DMS53 treated with DMSO at 0.1 percent for 48 hours (cell line): ENCODE results near the gene TLCD3B.
A peak's percentile ranks its signal among the peaks of the same experiment; 100 is the strongest.
"Not testable (repeated sequence)": the region's sequence is repeated elsewhere in the genome, so short reads cannot be mapped to it uniquely, and the experiment has no call there.

Experiments used
- DNase-seq: peaks from one replicate; lab custom pipeline; 2025; ENCODE audit not compliant: unreplicated experiment; lab: John Stamatoyannopoulos, UW

Gene TLCD3B

DNA sequence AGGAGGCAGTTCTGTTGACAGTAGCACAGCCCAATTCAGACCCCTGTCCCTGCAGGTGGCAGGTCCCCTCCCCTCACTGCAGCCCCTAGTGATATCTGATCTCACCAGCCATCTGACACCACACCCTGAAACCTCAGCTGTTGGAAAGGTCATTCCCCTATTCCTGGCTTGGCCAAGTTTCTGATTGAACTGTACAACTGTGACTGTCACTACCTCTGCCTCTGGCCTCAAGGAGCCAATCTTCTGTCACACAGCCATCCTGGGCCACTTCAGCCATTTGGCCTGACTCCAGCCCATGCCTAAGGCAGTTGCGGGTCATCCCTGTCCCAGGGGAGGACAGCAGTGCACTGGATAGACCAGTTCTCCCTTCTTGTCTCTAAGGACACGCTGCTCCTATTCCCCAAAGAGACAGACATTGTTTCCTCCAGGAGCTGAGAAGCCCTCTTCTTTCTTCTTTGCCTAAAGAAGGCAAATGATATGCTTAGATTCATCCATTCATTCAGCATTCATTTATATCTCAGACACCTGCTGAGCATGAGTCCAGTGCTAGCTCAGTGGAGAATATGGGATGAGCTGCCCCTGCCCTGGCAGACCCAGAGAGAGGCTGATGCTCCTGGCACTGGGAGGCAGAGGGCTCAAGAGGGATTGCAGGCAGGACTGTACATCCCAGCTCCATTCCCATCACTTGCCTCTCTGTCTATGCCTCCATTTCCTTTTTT lies 29.9 kb upstream of the TLCD3B start:
- no peak for DNase-seq

GRCh38 chr16:30060346-30060745 lies 29.3 kb upstream of the TLCD3B start:
- DNase-seq, result no peak

- DNase-seq, result no peak
Observed at GRCh38 chr16:30054959-30055553, 24.0 kb upstream of the TLCD3B start.

DNA sequence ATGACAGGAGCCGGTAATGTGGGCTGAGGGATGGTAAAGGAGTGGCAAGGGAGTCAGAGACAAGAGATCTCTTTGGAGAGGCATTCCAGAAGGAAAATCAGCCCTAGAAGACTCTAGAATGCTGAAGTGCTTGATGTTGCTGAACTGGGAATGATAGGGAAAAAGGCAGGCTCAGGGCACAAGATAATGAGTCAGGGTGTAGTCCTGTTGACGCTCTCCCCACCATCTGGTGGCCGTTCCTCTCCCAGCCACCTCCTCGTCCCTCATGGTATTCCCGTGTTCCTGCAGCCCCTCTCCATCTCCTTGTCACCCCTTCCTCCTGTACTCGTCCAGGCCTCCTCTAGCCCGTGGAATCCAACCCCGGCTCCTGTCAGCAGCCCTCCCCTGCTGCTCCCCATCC lies 23.4 kb upstream of the TLCD3B start:
- no peak for DNase-seq

DNA sequence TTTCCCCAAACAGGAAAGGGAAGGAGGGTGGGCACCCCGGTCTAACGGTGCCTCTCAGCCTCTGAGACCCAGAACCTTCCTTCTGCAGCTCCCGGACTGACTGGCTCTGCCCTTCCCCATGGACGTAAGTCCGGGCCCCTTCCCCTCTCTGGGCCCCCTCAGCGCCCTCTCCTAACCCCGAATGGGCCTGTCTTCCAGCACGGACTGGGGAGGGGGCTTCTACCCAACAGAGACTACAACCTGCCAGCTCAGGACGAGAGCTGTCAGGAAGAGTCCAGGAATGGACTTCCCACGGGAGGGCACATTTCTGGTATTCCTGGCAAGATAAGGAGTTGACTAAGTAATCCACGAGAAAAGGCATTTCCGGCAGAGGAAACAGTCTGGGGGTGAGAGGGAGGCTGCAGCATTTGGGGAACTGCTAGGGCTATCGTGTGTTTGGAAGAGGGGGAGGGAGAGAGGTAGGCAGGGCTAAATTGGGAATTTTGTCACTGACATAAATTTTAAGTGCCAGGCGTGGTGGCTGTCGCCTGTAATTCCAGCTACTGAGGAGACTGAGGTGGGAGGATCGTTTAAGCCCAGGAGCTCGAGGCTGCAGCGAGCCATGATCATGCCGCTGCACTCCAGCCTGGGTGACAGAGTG lies 22.4 kb upstream of the TLCD3B start:
- DNase-seq, result no peak

GRCh38 chr16:30052671-30053372 lies 21.8 kb upstream of the TLCD3B start:
- peak; percentile 47 for DNase-seq

GRCh38 chr16:30051518-30051917 lies 20.4 kb upstream of the TLCD3B start:
- no peak for DNase-seq

GRCh38 chr16:30049871-30050270 lies 18.8 kb upstream of the TLCD3B start:
- DNase-seq, result no peak

GRCh38 chr16:30046588-30046987 lies 15.5 kb upstream of the TLCD3B start:
- no peak for DNase-seq

- no peak for DNase-seq
Observed at GRCh38 chr16:30046178-30046577, 15.1 kb upstream of the TLCD3B start.

DNA sequence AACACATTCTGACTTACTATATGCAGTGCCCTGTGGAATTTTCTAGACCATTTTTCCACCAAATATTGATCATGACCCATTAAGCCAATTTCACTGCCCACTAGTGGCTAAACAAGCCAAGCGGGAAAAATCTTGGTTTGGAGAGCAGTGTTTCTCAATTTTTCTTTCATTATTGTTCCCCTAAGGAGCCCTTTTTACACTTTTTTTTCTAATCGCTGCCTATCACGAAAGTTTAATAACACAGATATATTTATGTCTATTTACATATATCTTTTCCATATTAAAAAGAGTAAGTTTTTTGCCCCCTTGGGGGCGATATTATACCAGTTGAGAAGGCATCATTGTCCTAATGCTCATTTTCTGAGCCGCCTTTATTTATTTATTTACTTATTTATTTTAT lies 10.8 kb upstream of the TLCD3B start:
- no peak for DNase-seq

DNA sequence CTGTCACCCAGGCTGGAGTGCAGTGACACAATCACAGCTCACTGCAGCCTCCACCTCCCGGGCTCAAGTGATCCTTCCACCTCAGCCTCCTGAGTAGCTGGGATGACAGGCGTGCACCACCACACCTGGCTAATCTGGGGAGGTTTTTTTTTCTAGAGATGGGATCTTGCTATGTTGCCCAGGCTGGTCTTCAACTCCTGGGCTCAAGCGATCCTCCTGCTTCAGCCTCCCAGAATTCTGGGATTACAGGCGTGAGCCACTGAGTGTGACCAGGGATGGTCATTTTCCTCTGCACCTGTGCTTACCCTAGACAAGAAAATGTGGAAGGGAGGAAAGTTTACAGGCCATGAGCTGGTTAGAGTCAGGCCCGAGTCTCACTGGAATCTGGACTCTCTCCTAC lies 9.6 kb upstream of the TLCD3B start:
- not testable (repeated sequence) for DNase-seq

- DNase-seq, result no peak
Observed at GRCh38 chr16:30040221-30040620, 9.2 kb upstream of the TLCD3B start.

DNA sequence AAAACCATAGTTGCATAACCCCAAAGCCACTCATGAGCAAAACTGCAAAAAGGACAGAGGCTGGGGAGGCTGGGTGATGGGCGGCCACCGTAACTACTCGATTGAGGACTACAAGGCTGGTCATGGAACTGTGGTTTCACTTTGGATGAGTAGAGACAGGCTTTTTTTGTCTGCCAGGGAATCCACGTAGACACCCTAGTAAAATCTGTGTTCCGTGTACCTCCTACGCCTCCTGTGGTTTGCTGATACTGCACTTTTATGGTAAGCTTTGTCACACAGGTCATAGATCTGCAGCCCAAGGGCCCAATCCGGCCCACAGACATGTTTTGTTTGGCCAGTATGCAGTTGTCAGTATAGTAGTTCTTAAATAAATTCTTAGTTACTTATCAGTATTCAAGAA lies 2.2 kb upstream of the TLCD3B start:
- no peak for DNase-seq

DNA sequence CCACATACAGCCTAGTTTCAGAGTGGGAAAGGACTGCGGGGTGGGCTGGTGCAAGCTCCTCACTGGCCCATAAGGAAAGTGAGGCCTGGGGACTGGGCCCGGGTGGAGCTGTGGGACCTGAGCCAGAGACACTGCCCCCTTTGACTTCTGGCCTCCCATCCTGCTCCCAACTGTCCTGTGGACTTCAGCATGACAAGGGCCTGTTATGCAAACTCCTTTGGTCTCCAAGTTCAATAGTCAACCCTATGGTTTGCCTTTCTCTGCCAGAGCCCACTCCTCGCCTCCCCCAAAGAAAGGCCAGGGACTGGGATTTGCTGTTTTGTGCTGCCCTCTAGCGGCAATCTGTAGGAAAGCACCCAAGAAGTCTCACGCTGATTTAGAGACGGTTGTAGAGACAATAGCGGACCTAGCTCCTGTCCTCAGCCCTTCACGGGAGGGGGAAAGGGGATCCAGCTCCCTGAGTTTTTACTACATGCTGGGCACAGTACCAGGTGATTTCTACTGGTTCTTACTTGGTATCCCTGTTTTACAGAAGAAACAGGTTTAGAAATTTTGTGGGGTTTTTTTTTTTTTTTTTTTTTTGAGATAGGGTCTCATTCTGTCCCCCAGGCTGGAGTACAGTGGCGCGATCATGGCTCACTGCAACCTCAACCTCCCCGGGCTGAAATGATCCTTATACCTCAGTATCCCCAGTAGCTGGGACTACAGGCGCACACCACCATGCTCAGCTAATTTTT lies 1.2 kb upstream of the TLCD3B start:
- peak; percentile 23 for DNase-seq

DNA sequence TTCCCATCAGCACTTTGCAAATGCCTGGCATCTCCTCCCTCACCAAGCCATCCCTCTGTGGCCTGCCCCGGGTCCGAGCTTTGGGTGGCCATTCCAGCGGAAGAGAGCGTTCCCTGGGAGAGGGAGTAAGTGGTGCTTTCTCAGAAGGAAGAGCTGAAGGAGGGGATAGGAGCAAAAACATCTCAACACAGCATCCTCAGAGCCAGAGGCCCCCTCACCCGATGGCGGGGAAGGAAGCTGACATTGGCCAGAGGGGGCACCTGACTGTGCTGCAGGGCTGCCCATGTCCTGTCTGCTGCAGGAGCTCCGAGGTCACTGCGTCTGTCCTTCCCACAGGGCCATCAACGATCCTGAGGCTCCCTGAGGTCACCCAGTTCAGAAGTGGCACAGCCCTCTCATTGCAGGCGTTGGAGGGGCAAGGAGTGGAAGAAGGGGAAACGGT lies 427 bp upstream of the TLCD3B start:
- DNase-seq, result no peak

GRCh38 chr16:30030011-30030685 lies 923 bp downstream of the TLCD3B start:
- DNase-seq, result no peak

- no peak for DNase-seq
Observed at GRCh38 chr16:30028438-30029076, 2.5 kb downstream of the TLCD3B start.

- DNase-seq, result no peak
Observed at GRCh38 chr16:30027588-30028437, 3.3 kb downstream of the TLCD3B start.
